ENCODE results near the gene ANKRD13D. TPM values are rescaled to one million over a fixed set of nuclear protein-coding genes. Genes with fewer than 3 reads are reported as not detected.

Gene ANKRD13D
- total RNA-seq, 2 experiments from 2014 or later: 135 to 194 TPM

GRCh38 chr11:67307545-67308001 is 18.5 kb downstream of the ANKRD13D start:
- Mint-ChIP-seq H3K36me3 (ENCODE audit: low read depth) (peaks cover 4% of the 10 kb centered on the region), H3K4me1 (peaks cover 17% of the 10 kb centered on the region), H3K27me3 (no peaks in the 10 kb centered on the region), H3K9me3 (no peaks in the 10 kb centered on the region), H3K27ac (no peak overlapping the region), H3K4me3 (no peak overlapping the region)
- ChIA-PET CTCF (interaction anchor here (0.8 to 3.0 kb wide), 4 partner anchors 9 to 75 kb away, joined by 3 to 13 read pairs (median 6); no protein-coding TSS in a partner anchor), POLR2A (no interaction called here)
- no peak for DNase-seq

- H3K4me1 Mint-ChIP-seq: peaks cover 19% of the 10 kb centered on the region
- CTCF ChIA-PET: interaction anchor here (0.8 to 3.0 kb wide), 5 partner anchors 9 to 74 kb away, joined by 3 to 13 read pairs (median 5); no protein-coding TSS in a partner anchor
Observed at GRCh38 chr11:67308031-67308866, 19.1 kb downstream of the ANKRD13D start.

GRCh38 chr11:67309166-67309565 is 20.1 kb downstream of the ANKRD13D start:
- Mint-ChIP-seq H3K36me3 (ENCODE audit: low read depth) (no peaks in the 10 kb centered on the region), H3K4me3 (no peak overlapping the region), H3K4me1 (peaks cover 27% of the 10 kb centered on the region), H3K9me3 (no peaks in the 10 kb centered on the region), H3K27ac (peak overlapping the region; percentile 9), H3K27me3 (no peaks in the 10 kb centered on the region)
- DNase-seq: no peak
- ChIA-PET POLR2A (no interaction called here), CTCF (interaction anchor here (1.3 to 3.0 kb wide), 2 partner anchors 8 to 48 kb away, joined by 3 to 13 read pairs; no protein-coding TSS in a partner anchor)

More at GRCh38 chr11:67308031-67308866, 19.1 kb downstream of the ANKRD13D start:
- Mint-ChIP-seq H3K36me3 (ENCODE audit: low read depth) (no peaks in the 10 kb centered on the region), H3K27me3 (no peaks in the 10 kb centered on the region), H3K27ac (no peak overlapping the region), H3K4me3 (no peak overlapping the region), H3K9me3 (no peaks in the 10 kb centered on the region)
- POLR2A ChIA-PET: no interaction called here
- no peak for DNase-seq

GRCh38 chr11:67309661-67310061 is 20.6 kb downstream of the ANKRD13D start:
- CTCF ChIA-PET: interaction anchor here (1.0 kb wide), 1 partner anchor 45 kb away, joined by 4 read pairs; no protein-coding TSS in a partner anchor
- no peak for DNase-seq
- POLR2A ChIA-PET: no interaction called here
- Mint-ChIP-seq H3K4me3 (no peak overlapping the region), H3K27ac (peak overlapping the region; percentile 46), H3K36me3 (ENCODE audit: low read depth) (no peaks in the 10 kb centered on the region), H3K4me1 (peaks cover 29% of the 10 kb centered on the region), H3K9me3 (no peaks in the 10 kb centered on the region), H3K27me3 (no peaks in the 10 kb centered on the region)

- peaks cover 33% of the 10 kb centered on the region for H3K4me1 Mint-ChIP-seq
- DNase-seq: no peak
- no peaks in the 10 kb centered on the region for H3K9me3 Mint-ChIP-seq
- no peak overlapping the region for H3K4me3 Mint-ChIP-seq
- H3K36me3 Mint-ChIP-seq (ENCODE audit: low read depth): no peaks in the 10 kb centered on the region
- no peaks in the 10 kb centered on the region for H3K27me3 Mint-ChIP-seq
- POLR2A ChIA-PET: no interaction called here
- H3K27ac Mint-ChIP-seq: peak overlapping the region; percentile 71
- CTCF ChIA-PET: interaction anchor here (1.0 to 1.5 kb wide), 4 partner anchors 41 to 72 kb away, joined by 3 to 6 read pairs (median 4); no protein-coding TSS in a partner anchor
Observed at GRCh38 chr11:67310246-67311050, 21.3 kb downstream of the ANKRD13D start.

- peaks cover 36% of the 10 kb centered on the region for H3K4me1 Mint-ChIP-seq
- CTCF ChIA-PET: interaction anchor here (1.0 to 1.5 kb wide), 5 partner anchors 8 to 72 kb away, joined by 3 to 6 read pairs (median 3); partner anchors contain the start of gene SSH3
- POLR2A ChIA-PET: no interaction called here
- H3K36me3 Mint-ChIP-seq (ENCODE audit: low read depth): no peaks in the 10 kb centered on the region
- no peaks in the 10 kb centered on the region for H3K27me3 Mint-ChIP-seq
- H3K9me3 Mint-ChIP-seq: no peaks in the 10 kb centered on the region
- no peak for DNase-seq
- H3K4me3 Mint-ChIP-seq: no peak overlapping the region
- peak overlapping the region; percentile 71 for H3K27ac Mint-ChIP-seq
Observed at GRCh38 chr11:67311051-67311555, 22.0 kb downstream of the ANKRD13D start.

GRCh38 chr11:67311556-67312082 is 22.5 kb downstream of the ANKRD13D start:
- ChIA-PET POLR2A (no interaction called here), CTCF (interaction anchor here (1.0 to 1.5 kb wide), 5 partner anchors 9 to 71 kb away, joined by 3 to 6 read pairs (median 3); partner anchors contain the start of gene SSH3)
- no peak overlapping the region for H3K4me3 Mint-ChIP-seq
- H3K27ac Mint-ChIP-seq: peak overlapping the region; percentile 87
- H3K4me1 Mint-ChIP-seq: peaks cover 39% of the 10 kb centered on the region
- DNase-seq: no peak
- no peaks in the 10 kb centered on the region for H3K36me3 Mint-ChIP-seq (ENCODE audit: low read depth)
- H3K9me3 Mint-ChIP-seq: no peaks in the 10 kb centered on the region
- no peaks in the 10 kb centered on the region for H3K27me3 Mint-ChIP-seq

- Mint-ChIP-seq H3K27ac (peak overlapping the region; percentile 87), H3K27me3 (no peaks in the 10 kb centered on the region), H3K36me3 (ENCODE audit: low read depth) (no peaks in the 10 kb centered on the region), H3K4me1 (peaks cover 43% of the 10 kb centered on the region), H3K9me3 (no peaks in the 10 kb centered on the region), H3K4me3 (no peak overlapping the region)
- peak; percentile 49 for DNase-seq
- ChIA-PET CTCF (interaction anchor here (0.5 to 6.4 kb wide), 8 partner anchors 8 to 193 kb away, joined by 3 to 72 read pairs (median 3); partner anchors contain the start of gene SSH3), POLR2A (no interaction called here)
Observed at GRCh38 chr11:67312187-67313021, 23.3 kb downstream of the ANKRD13D start.

- H3K4me3 Mint-ChIP-seq: peak overlapping the region; percentile 13
Observed at GRCh38 chr11:67313125-67313890, 24.2 kb downstream of the ANKRD13D start.

GRCh38 chr11:67314218-67314617 is 25.1 kb downstream of the ANKRD13D start:
- H3K4me3 Mint-ChIP-seq: no peak overlapping the region
- H3K36me3 Mint-ChIP-seq (ENCODE audit: low read depth): peaks cover 1% of the 10 kb centered on the region
- H3K27ac Mint-ChIP-seq: peak overlapping the region; percentile 15
- no peaks in the 10 kb centered on the region for H3K9me3 Mint-ChIP-seq
- POLR2A ChIA-PET: no interaction called here
- H3K4me1 Mint-ChIP-seq: peaks cover 53% of the 10 kb centered on the region
- DNase-seq: no peak
- H3K27me3 Mint-ChIP-seq: peaks cover 3% of the 10 kb centered on the region
- CTCF ChIA-PET: interaction anchor here (0.8 to 6.4 kb wide), 8 partner anchors 8 to 51 kb away, joined by 3 to 72 read pairs (median 4); partner anchors contain the start of gene SSH3

More at GRCh38 chr11:67313125-67313890, 24.2 kb downstream of the ANKRD13D start:
- Mint-ChIP-seq H3K4me1 (peaks cover 48% of the 10 kb centered on the region), H3K9me3 (no peaks in the 10 kb centered on the region), H3K27me3 (no peaks in the 10 kb centered on the region), H3K36me3 (ENCODE audit: low read depth) (peaks cover 1% of the 10 kb centered on the region), H3K27ac (peak overlapping the region; percentile 87)
- CTCF ChIA-PET: interaction anchor here (0.6 to 6.4 kb wide), 10 partner anchors 9 to 192 kb away, joined by 3 to 72 read pairs (median 3); no protein-coding TSS in a partner anchor
- POLR2A ChIA-PET: no interaction called here
- DNase-seq: no peak

GRCh38 chr11:67315325-67315909 is 26.3 kb downstream of the ANKRD13D start:
- H3K9me3 Mint-ChIP-seq: no peaks in the 10 kb centered on the region
- H3K27me3 Mint-ChIP-seq: peaks cover 3% of the 10 kb centered on the region
- no peak overlapping the region for H3K4me3 Mint-ChIP-seq
- POLR2A ChIA-PET: no interaction called here
- no peak for DNase-seq
- no peak overlapping the region for H3K27ac Mint-ChIP-seq
- peaks cover 53% of the 10 kb centered on the region for H3K4me1 Mint-ChIP-seq
- H3K36me3 Mint-ChIP-seq (ENCODE audit: low read depth): peaks cover 1% of the 10 kb centered on the region
- CTCF ChIA-PET: interaction anchor here (0.6 to 6.4 kb wide), 8 partner anchors 11 to 246 kb away, joined by 3 to 72 read pairs (median 6); partner anchors contain the start of gene SSH3
